RPMI8226 (cell line): ENCODE results near the gene TOM1L2.
"Not testable (repeated sequence)": the region's sequence is repeated elsewhere in the genome, so short reads cannot be mapped to it uniquely, and the experiment has no call there.

ENCODE experiments used
- DNase-seq: peaks from one replicate; pipeline ENCODE4 v3.0.0-alpha.2; 2015

TOM1L2 gene

DNA sequence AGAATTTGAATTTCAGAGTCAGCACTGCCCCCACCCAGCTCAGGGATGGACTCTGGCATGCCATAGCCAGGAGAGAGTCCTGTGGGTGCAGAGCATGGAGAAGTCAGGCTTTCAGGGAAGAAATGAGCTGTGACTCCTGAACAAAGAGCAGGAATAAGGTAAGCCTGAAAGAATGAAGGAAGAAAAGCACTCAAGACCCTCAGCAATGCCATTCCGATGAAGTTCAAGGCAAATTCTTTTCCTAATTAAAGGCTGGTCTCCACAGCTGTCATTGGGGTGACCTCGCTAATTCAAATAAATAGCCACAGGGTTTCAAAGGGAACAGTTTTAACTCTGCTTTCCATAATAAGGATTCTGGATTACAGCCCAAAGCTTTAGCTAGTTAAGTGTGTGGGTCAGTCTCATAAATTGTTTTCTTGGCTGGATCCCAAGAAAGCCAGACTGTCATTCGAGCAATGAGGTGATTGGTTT lies 31.7 kb downstream of the TOM1L2 start:
- no peak for DNase-seq

DNA sequence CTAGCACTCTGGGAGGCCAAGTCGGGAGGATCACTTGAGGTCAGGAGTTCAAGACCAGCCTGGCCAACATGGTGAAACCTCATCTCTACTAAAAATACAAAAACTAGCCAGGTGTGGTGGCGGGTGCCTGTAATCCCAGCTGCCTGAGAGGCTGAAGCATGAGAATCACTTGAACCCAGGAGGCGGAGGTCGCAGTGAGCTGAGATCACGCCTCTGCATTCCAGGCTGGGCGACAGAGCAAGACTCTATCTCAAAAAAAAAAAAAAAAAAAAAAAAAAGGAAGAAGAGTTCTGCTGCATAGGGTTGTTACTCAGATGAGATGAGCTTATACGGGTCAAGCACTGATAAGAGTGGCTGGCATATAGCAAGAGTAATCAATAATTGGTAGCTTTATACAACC lies 32.3 kb downstream of the TOM1L2 start:
- DNase-seq, result not testable (repeated sequence)

DNA sequence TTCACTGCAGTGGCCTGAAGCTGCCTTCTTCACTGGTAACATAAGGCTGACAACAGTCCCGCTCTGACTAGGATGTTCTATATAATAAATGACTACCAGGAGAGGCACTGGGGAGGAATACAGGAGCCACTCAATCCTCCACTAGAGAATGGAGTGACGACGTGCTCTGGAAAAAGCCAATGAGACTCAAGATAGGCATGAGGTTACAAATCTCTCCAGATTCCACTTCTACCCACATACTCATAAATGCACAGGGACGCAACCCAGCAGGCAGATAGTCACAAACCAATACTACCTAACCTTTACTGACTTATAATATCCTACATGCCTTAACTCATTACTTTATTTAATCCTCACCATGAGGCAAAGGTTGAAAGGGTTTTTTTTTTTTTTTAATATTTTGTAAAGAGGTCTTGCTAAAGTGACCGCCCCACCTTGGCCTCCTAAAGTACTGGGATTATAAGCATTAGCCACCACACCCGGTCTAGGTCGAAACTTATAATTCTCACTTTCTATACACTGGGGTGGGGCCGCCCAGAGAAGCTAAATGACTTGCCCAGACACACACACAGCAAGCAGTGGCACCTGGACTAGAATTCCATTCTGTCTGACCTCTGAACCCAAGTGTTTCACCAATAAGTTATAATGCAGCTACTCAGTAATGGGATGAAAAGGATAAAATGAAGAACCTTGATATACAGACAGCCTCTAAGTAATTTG lies 33.7 kb downstream of the TOM1L2 start:
- no peak for DNase-seq

DNA sequence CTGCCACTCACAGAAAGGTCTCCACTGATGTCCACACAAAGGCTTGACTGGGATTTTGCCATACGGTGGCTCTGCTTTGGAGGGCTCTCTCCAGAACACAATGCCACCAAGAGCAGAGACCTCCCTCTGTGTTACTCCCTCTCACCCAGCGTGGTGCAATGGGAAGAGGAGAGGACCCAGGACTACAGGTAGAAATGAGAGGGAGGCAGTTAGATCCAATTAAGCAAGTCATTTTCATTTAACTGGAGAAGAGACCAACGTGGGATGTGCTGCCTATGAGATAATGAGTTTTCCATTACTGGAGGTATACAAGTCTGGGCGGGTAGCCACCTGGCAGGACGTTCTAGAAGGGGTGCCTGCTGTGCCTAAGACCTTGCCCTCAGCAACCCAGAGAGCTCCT lies 34.2 kb downstream of the TOM1L2 start:
- no peak for DNase-seq

DNA sequence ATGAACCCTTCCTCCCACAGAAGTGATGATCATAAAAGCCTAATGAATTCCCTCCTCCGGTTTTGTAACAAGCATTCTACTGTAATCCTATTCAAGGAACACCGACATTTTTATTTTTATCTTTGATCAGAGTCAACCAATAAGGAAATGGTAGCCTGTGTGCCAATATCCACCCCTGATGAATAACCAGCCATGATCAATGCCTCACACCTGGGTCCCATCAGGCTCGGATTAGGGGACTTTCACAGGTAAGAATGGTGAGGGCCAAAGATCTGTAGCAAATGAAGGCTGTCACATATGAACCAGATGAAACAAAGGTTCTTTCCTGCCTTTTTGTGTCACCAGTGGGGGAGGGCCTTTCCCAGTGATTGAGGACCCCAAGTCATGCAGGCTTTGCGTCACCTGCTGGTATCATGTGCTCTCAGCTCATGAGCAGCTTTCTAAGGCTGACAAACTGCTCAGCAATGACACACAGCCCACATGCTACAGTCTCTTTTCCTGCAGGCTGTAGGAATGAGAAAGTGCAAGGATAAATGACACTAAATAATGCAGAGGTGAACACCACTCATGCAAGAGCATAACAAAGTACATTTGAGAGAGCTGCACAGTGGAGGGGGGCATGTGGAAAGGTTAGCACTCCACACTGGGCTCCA lies 34.9 kb downstream of the TOM1L2 start:
- DNase-seq, result no peak

DNA sequence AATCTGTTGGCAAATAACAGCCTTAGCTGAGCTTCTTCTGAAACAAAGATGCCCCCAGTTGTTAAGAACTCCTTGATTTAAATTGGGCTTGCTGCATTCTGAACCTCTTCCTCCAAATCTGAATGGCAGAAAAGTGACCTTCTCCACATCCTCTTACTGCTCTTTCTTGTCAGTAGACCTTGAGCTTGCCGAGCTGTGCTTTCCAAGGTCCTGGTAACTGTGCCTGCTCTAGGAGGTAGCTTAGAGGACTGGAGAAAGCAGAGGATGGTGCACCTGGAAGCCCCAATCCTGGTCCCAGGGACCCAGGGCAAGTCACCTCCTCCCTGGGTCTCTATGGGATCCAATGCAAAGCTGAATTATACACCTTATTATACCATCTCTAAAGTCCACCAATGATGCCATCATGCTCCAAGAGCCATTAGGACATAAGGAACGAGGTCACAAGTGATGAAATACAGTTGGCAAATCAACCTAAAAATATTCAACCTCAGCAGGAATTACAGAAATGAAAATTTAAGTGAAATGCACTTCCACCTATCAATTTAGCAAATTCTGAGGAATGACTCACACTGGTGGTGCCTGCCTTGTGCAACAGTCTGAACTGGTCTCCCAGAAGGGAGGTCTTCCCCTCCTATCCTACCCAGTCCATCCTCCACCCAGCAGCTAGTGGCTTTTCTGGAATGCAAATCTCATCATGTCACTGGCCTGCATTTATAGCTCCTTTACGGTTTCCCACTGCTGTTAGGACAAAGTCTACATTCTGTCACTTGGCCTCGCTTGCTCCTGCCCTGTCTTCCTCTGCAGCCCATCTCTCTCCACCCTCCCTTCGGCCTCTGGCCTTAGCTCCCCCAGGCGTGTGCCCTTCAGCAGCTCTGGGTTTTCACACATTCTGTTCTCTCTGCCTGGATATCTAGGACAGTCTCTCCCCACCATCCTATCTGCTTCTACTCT lies 36.6 kb downstream of the TOM1L2 start:
- DNase-seq, result no peak

DNA sequence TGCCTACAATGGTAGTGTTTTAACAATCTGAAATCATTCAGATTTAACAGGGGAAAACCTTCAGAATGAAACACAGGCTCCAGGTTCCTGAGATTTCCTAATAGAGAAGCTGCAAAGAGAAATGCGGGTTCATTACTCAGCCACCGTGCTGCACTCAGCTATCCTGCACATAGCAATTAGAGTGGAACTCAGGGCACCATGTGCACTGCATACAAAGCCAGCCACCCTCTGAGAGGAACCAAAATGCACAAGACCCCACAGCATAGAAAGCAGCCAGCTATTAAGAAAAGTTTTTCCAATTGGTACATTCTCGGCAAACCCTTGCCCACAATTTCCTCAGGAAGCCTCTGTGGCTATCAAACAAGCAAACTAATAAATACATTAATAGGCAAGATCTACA lies 37.4 kb downstream of the TOM1L2 start:
- no peak for DNase-seq

DNA sequence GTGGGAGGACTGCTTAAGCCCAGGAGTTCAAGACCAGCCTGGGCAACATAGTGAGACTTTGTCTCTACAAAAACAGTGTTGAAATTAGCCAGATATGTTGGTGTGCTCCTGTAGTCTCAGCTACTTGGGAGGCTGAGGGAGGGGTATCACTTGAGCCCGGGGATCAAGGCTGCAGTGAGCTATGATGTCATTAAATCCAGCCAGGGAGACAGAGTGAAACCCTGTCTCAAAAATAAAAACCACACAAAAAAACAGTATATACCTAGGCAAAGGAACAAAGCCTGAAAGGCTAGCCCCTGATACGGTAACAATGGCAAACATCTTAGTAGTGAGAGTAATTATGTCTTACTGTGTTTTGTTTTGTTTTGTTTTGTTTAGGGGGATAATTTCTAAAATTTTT lies 38.0 kb downstream of the TOM1L2 start:
- no peak for DNase-seq

DNA sequence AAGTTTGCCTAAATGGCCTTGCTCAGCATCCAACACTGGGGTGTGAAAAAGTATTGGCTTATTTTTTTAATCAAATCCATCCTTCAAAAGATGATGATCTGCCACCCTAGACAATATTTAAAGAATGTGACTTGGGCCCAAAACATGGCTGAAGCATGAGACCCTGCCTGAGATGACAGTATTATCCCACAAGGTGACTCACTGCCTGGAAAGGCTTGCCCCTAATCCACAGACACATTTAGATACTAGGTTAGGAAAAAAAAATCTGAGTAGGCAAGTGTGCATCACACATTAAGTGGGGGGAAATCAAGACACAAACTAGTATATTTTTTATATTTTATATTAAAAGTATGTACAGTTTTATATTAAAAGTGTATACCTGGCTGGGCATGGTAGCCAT lies 38.4 kb downstream of the TOM1L2 start:
- DNase-seq, result no peak

DNA sequence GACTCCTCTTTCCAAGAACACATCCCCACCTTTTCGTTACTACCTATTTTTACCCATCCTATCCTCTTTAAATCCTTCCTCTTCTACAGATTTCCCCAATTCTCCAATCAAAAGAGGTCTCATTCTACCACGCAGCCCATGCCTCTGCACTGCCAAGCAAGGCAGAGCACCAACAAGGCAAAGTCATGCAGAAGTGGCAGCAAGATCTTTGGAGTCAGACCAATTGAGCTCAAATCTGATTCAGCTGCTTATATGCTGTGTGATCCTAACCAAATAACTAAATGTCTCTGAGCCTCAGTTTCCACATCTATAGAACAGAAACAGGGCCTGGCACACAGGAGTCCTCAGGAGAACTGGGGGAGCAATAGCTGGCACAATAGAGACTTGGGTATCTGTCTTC lies 41.0 kb downstream of the TOM1L2 start:
- no peak for DNase-seq

DNA sequence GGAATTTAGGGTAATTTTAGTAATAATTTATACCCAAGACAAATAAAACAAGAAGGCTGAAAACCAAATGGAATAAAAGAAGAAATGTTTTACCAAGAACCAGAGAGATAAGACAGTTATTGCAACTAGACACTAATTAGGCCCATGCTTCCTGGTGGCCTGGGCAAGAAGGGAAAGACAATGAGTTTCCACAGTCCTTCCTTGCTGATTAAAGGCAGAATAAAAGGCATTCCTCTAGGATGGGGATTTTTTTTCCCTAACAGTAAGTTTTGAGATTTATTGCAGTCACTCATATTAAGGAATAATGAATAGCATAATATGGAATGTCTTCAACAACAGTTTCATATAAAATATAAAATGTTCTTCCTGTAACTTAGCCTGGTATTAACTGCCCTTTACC lies 41.5 kb downstream of the TOM1L2 start:
- no peak for DNase-seq

DNA sequence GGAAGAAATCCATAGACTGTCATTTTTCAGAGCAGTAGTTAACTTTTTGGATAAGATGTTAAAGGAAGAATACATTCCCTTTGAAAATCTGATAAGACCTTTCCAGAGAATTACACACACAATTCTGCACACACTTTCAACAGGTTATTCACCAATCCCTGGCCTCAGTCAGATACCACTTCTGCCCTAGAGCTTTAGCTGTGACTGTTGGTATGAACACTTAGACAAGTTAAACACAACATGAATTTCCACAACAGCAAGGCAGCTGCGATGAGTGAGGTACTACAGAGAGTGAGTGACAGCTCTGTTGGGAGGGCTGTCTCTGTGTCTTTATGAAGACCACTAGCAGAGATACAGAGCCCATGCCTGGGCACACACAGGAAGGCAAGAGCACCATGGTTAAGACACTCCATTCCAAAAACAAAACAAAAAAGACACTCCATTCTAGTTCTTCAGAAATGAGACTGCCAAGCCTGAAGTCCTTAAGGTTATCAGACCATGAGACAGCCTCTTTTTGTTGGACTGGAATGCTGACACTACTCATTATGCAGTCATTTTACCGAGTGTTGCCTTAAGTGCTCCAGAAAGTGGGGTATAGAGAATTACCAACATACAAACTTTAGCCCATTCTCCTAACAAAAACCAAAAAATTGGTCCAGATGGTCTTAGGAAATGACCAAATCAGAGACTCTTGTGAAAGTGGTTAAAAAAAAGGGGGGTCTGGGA lies 42.4 kb downstream of the TOM1L2 start:
- no peak for DNase-seq

DNA sequence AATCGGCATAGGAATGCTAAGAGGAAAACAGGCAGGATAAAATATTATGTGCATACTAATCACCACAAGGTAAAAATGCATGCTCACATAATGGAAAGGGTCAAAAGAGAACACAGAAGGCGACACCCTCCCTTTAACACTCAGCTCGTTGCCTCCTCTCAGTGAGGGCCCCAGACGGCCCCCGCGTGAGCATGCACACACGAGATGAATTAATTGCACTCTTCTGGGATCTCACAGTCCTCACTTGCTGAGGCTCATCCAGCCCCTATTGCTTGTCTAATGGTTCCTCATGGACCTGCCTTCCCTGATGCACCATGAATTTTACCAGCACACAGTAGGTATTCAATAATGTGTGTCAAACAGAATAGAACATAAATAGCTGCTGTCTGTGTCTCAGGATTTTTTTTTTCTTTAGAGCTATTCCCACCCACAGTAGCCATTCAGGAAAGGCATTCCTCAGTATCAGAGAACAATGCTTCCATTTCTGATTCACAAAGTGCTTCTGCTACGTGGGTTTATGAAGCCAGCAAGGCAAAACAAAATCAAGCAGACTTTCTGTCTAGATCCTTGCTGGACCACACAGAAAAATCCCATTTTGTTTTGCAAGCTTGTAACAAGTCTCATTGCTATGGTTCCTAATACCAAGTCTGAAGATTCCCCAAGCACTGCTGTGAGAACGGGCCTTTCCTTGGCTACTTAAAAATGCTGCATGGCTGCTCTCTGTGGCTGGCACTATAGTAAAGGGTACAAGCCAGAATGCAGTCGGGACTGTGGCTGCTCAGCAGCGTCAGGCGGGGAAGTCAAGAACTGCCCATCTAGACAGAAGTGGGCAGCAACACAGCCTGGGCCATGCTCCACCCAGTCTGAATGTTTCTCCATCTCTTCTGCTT lies 43.6 kb downstream of the TOM1L2 start:
- no peak for DNase-seq

DNA sequence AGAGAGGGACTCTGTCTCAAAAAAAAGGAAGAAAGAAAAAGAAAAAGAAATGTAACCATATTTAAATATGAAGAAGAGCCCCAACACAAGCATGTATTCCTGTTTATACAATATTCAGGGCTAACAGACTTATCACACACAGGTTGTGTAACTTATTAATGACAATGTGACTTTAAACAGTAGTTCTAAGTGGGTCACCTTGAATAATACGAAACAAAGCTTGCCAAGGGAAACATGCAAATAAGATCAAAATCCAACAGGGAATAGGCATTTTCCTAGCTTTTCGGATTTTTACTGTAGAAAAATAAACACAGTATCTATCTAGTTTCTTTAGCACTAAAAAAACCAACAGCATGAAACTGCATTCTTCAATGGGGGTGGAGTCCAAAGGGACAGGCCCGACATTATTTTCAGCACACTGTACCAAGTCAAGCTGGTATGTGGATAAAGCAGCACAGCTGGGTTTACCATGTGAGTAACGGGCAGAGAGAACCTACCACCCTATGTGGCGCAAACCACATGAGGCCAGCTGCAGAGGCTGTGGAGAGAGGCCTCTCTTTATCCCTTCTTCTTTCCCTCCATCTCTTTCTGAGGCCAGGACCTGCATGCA lies 45.3 kb downstream of the TOM1L2 start:
- no peak for DNase-seq

DNA sequence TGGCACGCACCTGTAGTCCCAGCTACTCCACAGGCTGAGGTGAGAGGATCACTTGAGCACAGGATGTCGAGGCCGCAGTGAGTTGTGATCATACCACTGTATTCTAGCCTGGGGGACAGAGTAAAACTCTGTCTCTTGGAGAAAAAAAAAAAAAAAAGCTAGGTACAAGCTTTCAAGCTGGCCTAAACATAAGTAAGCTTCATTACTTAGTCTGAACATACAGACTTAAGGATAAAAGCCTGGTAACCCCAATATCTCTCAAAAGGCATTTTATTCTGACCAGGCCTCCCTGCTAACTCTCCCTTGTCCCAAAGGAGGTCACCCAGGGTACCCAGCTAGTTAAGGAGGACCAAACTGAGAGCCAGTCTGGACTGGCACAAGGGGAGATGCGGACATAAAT lies 46.2 kb downstream of the TOM1L2 start:
- DNase-seq, result no peak

DNA sequence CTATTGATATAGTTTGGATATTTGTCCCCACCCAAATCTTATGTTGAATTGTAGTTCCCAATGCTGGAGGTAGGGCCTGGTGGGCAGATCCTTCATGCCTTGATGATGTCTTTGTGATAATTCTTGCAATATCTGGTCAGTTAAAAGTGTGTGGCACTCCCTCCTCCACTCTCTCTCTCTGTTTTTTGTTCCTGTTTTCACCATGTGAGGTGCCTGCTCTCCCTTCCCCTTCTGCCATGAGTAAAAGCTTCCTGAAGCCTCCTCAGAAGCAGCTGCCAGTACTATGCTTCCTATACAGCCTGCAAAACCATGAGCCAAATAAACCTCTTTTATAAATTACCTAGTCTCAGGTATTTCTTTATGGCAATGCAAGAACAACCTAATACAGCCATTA lies 47.3 kb downstream of the TOM1L2 start:
- DNase-seq, result no peak

DNA sequence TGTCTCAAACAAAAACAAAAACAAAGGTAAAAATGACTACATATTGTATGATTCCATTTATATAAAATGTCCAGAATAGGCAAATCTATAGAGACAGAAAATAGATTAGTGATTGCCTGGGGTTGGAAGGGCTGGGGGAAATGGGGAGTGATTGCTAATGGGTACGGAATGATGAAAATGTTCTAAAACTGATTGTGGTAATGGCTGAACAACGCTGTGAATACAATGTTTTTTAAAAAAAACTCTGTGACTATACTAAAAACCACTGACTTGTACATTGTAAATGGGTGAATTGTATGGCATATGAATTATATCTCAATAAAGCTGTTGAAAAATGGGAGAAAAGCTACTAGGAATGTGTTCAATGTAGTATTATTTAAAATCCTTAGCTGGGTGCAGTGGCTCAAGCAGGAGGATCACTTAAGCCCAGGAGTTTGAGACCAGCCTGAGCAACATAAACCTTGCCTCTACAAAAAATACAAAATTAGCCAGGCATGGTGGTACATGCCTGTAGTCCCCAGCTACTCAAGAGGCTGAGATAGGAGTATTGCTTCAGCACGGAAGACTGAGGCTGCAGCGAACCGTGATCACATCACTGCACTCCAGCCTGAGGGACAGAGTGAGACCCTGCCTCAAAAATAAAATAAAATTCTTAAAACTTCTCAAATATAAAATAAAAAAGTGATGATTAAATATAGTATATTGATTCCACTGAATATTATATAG lies 47.9 kb downstream of the TOM1L2 start:
- DNase-seq, result no peak

DNA sequence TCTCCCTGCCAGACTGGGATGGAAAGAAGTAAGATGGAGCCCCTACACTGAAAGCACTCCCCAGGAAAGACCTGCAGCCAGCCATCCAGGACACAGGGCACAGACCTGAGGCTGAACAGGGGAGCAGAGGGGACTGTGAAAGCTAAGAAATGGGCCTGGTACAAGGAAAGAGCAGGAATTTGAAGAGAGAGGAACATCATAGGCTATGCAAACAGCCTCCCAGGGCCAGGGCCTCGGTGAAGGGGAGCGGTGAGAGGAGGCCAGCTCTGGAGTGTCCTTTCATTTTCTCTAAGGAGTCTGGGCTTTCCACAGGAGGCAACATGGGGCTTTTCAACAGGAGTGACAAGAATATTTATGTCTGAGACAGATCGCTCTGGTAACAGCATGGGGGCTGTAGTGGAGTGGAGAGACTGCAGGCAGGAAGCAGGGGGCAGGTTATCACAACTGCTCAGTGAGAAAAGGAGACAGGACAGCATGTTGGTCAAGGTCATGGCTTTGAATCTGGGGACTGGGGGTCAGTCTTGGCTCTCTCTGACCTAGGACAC lies 50.1 kb downstream of the TOM1L2 start:
- DNase-seq, result no peak

DNA sequence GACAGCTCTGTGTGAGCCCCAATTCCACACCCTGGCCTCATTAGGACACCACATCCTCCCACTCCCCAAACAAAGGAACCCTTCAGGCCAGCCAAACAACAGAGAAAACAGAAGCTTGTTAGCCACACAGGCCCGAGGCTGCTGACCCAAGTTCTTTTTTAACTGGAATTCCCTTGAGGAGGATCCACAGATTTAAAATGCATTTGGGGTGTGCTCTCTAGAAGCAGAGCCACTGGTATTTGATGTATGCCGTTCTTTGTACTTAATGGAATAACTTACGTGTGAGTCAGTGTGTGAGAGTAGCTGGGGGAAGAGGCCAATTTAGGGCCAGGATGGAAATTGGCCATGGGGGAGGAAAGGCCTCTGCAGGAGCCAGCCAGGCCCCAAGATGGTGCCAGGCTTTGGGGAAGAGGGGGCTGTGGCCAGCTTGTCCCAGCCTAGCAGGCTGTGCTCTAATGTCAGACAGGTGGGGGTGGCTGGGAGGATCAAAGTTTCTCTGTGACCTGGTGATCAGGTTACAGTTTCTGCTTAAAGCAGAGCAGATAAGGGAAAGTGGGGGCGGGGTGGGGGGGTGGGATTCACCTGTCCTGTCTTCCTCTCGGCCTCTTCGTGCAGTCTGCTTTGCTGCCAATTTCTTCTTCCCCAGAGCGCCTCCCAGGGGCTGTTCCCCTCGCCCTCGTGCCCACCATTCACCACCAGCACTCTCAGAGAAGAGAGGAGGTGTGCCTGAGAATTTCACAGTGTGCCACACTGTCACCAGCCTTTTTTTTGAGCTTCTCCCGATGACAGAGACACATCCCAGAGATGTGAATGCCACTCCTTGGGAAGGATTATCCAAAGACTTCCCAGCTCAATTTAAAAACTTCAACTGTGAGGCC lies 50.8 kb downstream of the TOM1L2 start:
- no peak for DNase-seq
